Thyroid gland (tissue), 4 donors: ENCODE results near the gene SZT2.

Experiments used
- POLR2A ChIP-seq, 2 donors: fragments of 450-650 bp; IDR thresholded peaks; one replicate each; pipeline ENCODE4 v1.6.1; 2017; ENCODE audit warnings: antibody characterized with exemption in 2 of 2, mild to moderate bottlenecking in 2 of 2, moderate library complexity in 1 of 2
- TF ChIP-seq, protein P1 (sequence below), 6 experiments: fragments of 200-600 bp in 3 of 6; fragments of 450-650 bp in 3 of 6; sonication (generic) in 3 of 6; IDR thresholded peaks; one replicate each; pipeline ENCODE4 v1.5.1; 2016 to 2019; ENCODE audit warnings: antibody characterized with exemption in 6 of 6, mild to moderate bottlenecking in 2 of 6, inconsistent platforms in 1 of 6, moderate library complexity in 1 of 6

- TF ChIP-seq POLR2A (IDR thresholded peaks at IDR 0.05): no peak
- TF ChIP-seq, protein P1, sequence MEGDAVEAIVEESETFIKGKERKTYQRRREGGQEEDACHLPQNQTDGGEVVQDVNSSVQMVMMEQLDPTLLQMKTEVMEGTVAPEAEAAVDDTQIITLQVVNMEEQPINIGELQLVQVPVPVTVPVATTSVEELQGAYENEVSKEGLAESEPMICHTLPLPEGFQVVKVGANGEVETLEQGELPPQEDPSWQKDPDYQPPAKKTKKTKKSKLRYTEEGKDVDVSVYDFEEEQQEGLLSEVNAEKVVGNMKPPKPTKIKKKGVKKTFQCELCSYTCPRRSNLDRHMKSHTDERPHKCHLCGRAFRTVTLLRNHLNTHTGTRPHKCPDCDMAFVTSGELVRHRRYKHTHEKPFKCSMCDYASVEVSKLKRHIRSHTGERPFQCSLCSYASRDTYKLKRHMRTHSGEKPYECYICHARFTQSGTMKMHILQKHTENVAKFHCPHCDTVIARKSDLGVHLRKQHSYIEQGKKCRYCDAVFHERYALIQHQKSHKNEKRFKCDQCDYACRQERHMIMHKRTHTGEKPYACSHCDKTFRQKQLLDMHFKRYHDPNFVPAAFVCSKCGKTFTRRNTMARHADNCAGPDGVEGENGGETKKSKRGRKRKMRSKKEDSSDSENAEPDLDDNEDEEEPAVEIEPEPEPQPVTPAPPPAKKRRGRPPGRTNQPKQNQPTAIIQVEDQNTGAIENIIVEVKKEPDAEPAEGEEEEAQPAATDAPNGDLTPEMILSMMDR (IDR thresholded peaks at IDR 0.05): no peak
These were observed 20.9 kb downstream of the SZT2 start for GRCh38 chr1:43410571-43410970.
